Lung (tissue), 12 donors: ENCODE measurements around the gene RAET1G. TPM values are rescaled to one million over a fixed set of nuclear protein-coding genes. Genes with fewer than 3 reads are reported as not detected.
"Not testable (repeated sequence)": the region's sequence is repeated elsewhere in the genome, so short reads cannot be mapped to it uniquely, and the experiment has no call there.

ENCODE experiments used
- ATAC-seq: fragments of 200-7000 bp; cut with Tn5 transposase; one replicate; pipeline ENCODE4 v1.9.1; 2020; ENCODE audit warnings: moderate number of reproducible peaks; ENCODE audit not compliant: insufficient read depth, low FRiP score
- DNase-seq, 3 donors: peaks; one replicate each; pipeline ENCODE4 v3.0.0-alpha.2; 2013 to 2017
- H3K27ac ChIP-seq, 2 donors: one replicate each; pipeline ENCODE4 v1.5.1; 2013; ENCODE audit warnings: mild to moderate bottlenecking in 2 of 2, moderate library complexity in 2 of 2, control low read depth in 1 of 2, inconsistent platforms in 1 of 2, low read depth in 1 of 2, low read length in 1 of 2
- H3K27me3 ChIP-seq, 3 donors: one replicate each; pipeline ENCODE4 v1.5.1; 2013; ENCODE audit warnings: low read length in 2 of 3; ENCODE audit not compliant: control insufficient read depth in 3 of 3, insufficient read depth in 3 of 3
- H3K36me3 ChIP-seq, 4 donors: one replicate each; pipeline ENCODE4 v1.5.1; 2013; ENCODE audit warnings: low read length in 4 of 4, mild to moderate bottlenecking in 1 of 4, moderate library complexity in 1 of 4; ENCODE audit not compliant: control insufficient read depth in 4 of 4, insufficient read depth in 4 of 4
- H3K4me1 ChIP-seq, 5 donors: one replicate each; pipeline ENCODE4 v1.5.1; 2013; ENCODE audit warnings: low read length in 5 of 5, mild to moderate bottlenecking in 2 of 5, moderate library complexity in 1 of 5; ENCODE audit not compliant: control insufficient read depth in 5 of 5, insufficient read depth in 5 of 5
- H3K4me3 ChIP-seq: one replicate; pipeline ENCODE4 v1.5.1; 2013; ENCODE audit warnings: mild to moderate bottlenecking, control low read depth, moderate library complexity
- H3K9ac ChIP-seq, 2 donors: one replicate each; pipeline ENCODE4 v1.5.1; 2013; ENCODE audit warnings: low read length in 2 of 2, control low read depth in 1 of 2; ENCODE audit not compliant: insufficient read depth in 1 of 2
- H3K9me3 ChIP-seq, 4 donors: one replicate each; pipeline ENCODE4 v1.5.1; 2013; ENCODE audit warnings: low read length in 3 of 4, mild to moderate bottlenecking in 1 of 4, moderate library complexity in 1 of 4; ENCODE audit not compliant: control insufficient read depth in 4 of 4, insufficient read depth in 3 of 4
- WGBS, 2 donors: extraction: QIAGEN DNeasy Blood & Tissue Kit; methylation state at CpG; one replicate each; pipeline ENCODE4 v1.1.7; 2013; 5-methylcytosine and 5-hydroxymethylcytosine counted together
- polyA plus RNA-seq, 2 donors: library from polyadenylated mRNA; stranded (reverse); fragments of 200-250 nt; gene quantifications; one replicate each; pipeline ENCODE4 v1.2.1, GENCODE V29; 2013
- total RNA-seq, 2 donors: library from RNA; depleted of rRNA in 1 of 2; stranded (reverse); fragments of >200 nt in 1 of 2; gene quantifications; one replicate each; pipeline ENCODE4 v1.2.1, GENCODE V29; 2014 to 2021
- TF ChIP-seq, protein P1 (sequence below): IDR thresholded peaks from 2 replicates; pipeline ENCODE4 v1.5.1; 2012; ENCODE audit warnings: mild to moderate bottlenecking; ENCODE audit errors: control extremely low read depth, extremely low read depth
- donor health status: control.
- donor health status: control.
- donor health status: Bipolar disorder and iron deficiency.
- donor health status: healthy.
- donor health status: DM: yes; HTN: yes; CAD: no.

The RAET1G gene
- total and polyA plus RNA-seq, 4 donors, result 0.32 to 1.8 (median 0.99) TPM

DNA sequence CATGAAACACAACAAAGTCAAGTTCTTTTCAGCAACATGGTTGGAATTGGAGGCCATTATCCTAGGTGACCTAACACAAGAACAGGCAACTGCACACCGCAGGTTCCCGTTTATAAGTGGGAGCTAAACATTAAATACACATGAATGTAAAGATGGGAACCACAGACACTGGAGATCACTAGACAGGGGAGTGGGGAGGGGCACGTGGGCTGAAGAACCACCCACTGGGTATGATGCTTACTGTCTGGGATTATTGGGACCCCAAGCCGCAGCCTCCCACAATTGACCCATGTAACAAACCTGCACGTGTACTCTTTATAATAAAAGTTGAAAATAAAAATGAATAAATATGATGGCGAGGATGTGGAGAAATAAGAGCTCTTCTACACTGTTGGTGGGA is 8.6 kb upstream of the RAET1G start:
- H3K9me3 ChIP-seq, result peaks cover 0 to 2% (median 0%) of the 10 kb centered on the region in 4 donors
- TF ChIP-seq, protein P1, sequence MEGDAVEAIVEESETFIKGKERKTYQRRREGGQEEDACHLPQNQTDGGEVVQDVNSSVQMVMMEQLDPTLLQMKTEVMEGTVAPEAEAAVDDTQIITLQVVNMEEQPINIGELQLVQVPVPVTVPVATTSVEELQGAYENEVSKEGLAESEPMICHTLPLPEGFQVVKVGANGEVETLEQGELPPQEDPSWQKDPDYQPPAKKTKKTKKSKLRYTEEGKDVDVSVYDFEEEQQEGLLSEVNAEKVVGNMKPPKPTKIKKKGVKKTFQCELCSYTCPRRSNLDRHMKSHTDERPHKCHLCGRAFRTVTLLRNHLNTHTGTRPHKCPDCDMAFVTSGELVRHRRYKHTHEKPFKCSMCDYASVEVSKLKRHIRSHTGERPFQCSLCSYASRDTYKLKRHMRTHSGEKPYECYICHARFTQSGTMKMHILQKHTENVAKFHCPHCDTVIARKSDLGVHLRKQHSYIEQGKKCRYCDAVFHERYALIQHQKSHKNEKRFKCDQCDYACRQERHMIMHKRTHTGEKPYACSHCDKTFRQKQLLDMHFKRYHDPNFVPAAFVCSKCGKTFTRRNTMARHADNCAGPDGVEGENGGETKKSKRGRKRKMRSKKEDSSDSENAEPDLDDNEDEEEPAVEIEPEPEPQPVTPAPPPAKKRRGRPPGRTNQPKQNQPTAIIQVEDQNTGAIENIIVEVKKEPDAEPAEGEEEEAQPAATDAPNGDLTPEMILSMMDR, result no peak
- DNase-seq (no peak), ATAC-seq (no peak)
- no peak overlapping the region for H3K27ac ChIP-seq
- H3K27me3 ChIP-seq, result peaks cover 0 to 55% (median 52%) of the 10 kb centered on the region in 3 donors
- no peaks in the 10 kb centered on the region for H3K36me3 ChIP-seq
- 67 to 75% methylated on average over 6 of the region's 6 CpGs for WGBS, 2 donors
- H3K4me3 ChIP-seq, result no peak overlapping the region
- H3K4me1 ChIP-seq, result no peaks in the 10 kb centered on the region
- no peak overlapping the region for H3K9ac ChIP-seq

DNA sequence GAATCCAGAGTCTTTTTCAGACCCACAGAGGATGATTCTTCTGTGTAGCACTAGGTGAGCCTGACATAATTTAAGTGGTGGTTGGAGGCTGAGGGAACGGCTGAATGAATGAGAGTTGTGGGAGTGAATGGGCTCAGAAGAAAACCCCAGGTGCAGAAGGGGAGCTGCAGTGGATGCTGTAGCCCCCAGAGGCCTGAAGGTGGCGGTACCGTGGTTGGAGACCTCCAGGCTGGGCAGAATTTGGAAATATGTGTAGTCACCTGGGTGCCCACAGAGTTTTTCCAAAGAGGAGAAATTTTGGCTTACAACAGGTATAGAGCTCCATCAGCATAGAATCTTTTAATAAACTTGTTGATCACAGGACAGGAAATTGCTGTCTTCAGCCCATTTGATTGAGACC is 6.5 kb upstream of the RAET1G start:
- Histone ChIP-seq H3K27me3 (peaks cover 0 to 36% (median 33%) of the 10 kb centered on the region in 3 donors), H3K9me3 (no peaks in the 10 kb centered on the region), H3K27ac (no peak overlapping the region), H3K4me3 (no peak overlapping the region), H3K36me3 (no peaks in the 10 kb centered on the region), H3K4me1 (peaks cover 0 to 9% (median 0%) of the 10 kb centered on the region in 5 donors), H3K9ac (no peak overlapping the region)
- TF ChIP-seq, protein P1, result no peak
- DNase-seq (no peak), ATAC-seq (no peak)
- WGBS, 2 donors, result 5 to 14% methylated on average over 3 of the region's 3 CpGs

GRCh38 chr6:149927025-149927424 is 4.1 kb upstream of the RAET1G start:
- not testable (repeated sequence) for H3K27ac ChIP-seq, H3K36me3 ChIP-seq, ATAC-seq, DNase-seq, H3K9ac ChIP-seq, H3K9me3 ChIP-seq, H3K4me3 ChIP-seq
- 80 to 87% methylated on average over 4 of the region's 4 CpGs for WGBS, 2 donors
- H3K27me3 ChIP-seq, result peaks cover 0 to 28% (median 24%) of the 10 kb centered on the region in 3 donors
- peaks cover 0 to 18% (median 0%) of the 10 kb centered on the region in 5 donors for H3K4me1 ChIP-seq

DNA sequence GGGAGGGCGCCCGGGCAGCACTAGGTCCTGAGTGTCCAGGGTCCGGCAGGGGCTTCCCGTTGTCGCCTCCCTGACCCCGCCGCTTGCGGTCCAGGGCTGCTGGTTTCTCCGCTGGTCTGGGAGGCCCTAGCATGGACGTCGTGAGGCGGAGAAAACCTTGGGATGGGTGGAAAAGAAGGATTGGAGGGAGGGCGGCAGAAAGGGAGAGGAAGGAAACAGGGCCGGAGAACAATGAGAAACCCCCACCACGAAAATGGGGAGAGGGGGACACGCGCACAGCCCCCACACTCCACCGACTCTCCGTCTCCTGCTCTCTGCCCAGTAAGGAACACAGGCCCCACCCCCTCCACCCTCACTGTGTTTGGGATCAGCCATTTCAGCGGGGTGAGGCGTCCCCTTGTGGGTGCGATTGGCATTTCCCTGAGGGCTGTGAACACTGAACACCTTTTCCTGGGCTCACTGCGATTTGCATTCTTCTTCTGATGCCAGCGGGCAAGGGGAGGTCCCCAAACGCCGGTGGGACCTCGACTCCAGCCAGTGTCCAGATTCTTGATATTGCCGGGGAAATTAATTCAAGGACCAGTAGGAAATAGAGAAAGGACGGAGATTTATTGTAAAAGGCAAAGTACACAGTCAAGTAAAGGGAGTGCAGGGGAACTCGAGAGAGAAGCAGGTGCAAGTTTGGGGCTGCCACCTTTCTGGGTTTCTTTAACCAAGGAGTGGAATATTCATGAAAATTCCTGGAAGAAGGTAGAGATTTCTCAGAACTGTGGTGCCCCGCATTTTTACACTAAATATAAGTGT is 3.3 kb upstream of the RAET1G start:
- peak overlapping the region; percentile 12 for H3K4me3 ChIP-seq
- H3K9me3 ChIP-seq, result peaks cover 0 to 2% (median 0%) of the 10 kb centered on the region in 4 donors
- peaks cover 0 to 21% (median 21%) of the 10 kb centered on the region in 3 donors for H3K27me3 ChIP-seq
- no peaks in the 10 kb centered on the region for H3K36me3 ChIP-seq
- peak overlapping the region in 1 of 2 donors; percentile 55 for H3K27ac ChIP-seq
- 3% methylated on average over 30 to 31 of the region's 31 CpGs for WGBS, 2 donors
- DNase-seq (peak; percentile 89 to 90 (median 90)), ATAC-seq (peak; percentile 88)
- TF ChIP-seq, protein P1, result peak; percentile 93
- peaks cover 0 to 18% (median 0%) of the 10 kb centered on the region in 5 donors for H3K4me1 ChIP-seq
- peak overlapping the region; percentile 16 to 38 for H3K9ac ChIP-seq
